GM18508 (cell line): Measurements from ENCODE around the gene MTRR.
"Not testable (repeated sequence)": the region's sequence is repeated elsewhere in the genome, so short reads cannot be mapped to it uniquely, and the experiment has no call there.

Source experiments
- ATAC-seq: cut with Tn5 transposase; IDR thresholded peaks from one replicate; pipeline ENCODE4 v1.9.1; 2021; ENCODE audit warnings: moderate number of reproducible peaks; ENCODE audit not compliant: insufficient read depth, unreplicated experiment

The MTRR gene

DNA sequence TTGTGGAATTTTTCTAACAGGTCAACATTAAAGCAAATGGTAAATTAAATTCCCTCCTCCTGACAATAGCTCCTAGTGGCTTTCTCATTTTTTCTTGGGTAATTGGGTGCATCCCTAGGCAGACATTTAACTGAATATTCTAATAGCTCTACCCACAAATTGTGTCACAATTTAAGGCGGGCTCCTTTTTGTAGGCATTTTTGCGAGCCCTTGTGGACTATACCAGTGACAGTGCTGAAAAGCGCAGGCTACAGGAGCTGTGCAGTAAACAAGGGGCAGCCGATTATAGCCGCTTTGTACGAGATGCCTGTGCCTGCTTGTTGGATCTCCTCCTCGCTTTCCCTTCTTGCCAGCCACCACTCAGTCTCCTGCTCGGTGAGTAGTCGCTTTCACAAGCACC lies 20.0 kb downstream of the MTRR start:
- ATAC-seq = no peak

DNA sequence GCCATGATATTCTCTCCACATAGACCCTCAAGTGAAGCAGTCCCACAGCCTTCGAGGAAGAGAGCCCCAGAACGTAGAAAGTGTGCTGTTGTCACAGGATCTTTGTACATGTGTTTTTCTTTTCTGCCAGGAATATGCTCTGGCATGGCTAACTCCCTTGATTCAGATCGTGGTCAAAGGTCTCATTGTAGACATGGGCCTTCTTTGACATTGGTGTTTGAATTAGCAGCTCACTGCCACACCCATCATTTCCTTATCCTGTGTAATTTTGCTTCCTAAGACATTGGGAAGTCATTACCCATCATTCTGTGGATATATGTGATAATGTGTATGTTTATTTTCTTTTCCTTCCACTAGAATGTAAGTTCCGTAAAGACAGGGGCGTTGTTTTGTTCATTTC lies 25.5 kb downstream of the MTRR start:
- ATAC-seq = no peak

DNA sequence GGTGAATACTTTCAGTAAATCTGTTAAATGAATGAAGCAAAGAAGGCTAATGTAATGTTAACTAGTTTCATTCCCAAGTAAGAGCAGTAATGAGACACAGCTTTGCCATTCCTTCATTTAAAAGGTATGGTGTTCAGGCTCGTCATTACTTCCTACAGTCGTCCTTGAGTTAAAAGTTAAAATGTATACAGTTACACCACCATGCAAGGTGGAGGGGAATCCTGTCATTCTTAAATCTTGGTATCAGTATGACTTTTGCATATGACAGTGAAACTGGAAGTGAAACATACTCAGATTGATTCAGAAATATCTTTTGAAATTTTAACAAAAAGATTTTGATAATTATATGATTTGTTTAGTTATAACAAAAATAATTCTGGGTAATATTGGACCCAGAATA lies 25.9 kb downstream of the MTRR start:
- peak; percentile 98 for ATAC-seq

DNA sequence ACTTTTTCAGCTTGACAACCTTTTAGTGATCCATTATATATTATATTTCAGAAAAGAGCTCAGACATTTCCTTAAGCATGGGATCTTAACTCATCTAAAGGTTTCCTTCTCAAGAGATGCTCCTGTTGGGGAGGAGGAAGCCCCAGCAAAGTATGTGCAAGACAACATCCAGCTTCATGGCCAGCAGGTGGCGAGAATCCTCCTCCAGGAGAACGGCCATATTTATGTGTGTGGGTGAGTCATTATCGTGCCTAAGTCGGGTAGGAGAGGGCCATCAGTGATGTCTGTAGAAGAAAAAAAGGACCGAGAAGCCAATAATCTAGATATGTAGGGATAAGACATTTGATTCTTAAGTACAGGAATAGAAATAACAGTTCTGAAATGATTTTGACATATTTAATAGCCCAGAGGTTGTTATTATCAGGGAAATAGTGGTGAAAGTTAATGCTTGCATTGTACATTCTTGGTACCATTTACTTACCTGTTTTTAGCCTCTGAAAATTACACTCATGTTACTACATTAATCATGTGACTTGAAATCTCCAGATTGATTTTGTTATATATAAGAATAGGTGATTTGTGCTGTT lies 28.2 kb downstream of the MTRR start:
- ATAC-seq = no peak

DNA sequence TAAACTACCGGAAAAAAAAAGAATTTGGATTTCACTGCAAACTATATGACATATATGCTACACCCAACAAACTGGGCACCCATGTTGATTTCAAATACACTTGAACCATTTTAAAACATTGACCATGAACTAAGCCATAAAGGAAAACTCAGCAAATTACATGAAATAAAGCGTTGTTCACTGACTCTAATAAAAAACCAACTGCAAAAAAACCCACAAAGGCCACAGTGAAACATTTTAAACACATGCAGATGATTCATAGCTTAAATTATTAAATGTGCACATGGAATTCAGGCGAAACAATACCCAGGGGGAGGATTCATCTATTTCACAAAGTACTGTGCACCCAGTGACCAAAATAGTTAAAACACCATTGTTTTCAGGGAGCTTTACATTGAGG lies 33.3 kb downstream of the MTRR start:
- no peak for ATAC-seq

DNA sequence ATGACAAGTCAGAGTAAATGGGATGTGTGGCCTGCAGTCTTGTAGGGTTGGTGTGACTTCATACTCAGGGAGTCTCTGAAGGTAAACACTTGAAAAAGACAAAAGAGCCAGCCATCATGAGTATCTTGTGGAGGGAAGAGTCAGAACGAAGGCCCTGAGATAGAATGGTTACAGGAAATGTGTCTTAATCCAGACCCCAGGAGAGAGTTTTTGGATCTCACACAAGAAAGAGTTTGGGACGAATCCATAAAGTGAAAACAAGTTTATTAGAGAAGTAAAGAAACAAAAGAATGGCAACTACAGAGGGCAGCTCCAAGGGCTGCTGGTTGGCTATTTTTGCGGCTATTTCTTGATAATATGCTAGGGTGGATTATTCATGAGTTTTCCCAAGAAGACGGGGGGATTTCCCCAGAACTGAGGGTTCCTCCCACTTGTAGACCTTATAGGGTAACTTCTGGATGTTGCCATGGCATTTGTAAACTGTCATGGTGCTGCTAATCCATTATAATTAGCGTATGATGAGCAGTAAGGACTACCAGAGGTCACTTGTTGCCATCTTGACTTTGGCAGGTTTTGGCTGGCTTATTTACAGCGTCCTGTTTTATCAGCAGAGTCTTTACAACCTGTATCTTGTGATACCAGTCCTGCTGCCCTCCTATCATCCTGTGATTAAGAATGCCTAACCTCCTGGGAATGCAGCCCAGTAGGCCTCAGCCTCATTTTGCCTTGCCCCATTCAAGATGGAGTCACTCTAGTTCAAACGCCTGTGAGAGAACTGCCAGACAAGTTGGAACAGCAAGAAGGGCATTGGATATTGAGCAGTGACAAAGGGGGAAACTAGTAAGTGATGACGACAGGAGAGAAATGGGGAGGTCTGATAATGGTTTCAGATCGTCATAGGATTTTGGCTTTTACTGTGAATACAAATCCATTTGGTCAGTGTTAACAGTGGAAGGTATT lies 34.0 kb downstream of the MTRR start:
- no peak for ATAC-seq

DNA sequence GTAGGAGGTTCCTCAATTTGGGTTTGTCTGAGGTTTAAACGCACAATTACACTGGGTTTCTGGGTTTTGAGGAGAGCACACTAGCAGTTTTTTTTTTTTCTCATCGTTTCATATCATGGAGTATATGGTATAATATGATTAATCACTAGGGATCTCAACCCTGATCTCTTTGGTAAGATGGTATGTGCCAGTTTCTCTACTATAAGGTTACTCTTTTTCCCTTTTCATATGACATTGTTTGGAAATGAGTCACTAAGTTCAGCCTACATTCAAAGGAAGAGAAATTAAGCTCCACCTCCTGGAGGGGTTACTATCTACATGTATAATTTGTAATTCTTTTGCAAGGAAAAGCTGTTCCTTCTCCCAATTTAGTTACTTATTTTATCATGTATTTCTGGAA lies 35.2 kb downstream of the MTRR start:
- ATAC-seq = peak; percentile 54

DNA sequence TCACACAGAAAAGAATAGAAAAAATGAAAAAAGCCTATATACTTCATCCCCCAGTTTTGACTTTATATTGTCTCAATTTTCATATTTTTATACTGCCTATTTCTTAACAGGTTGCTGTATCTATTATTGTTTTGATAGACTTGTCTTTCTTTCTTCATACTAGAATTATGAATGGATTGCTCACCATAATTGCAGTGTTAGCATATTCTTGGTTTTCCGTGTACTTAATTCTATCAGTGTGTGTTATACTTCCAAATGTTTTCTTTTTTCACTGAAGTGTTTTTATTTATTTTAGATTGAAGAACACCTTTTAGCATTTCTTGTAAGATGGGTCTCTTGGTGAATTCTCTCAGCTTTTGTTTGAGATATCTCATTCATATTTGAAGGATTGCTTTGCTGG lies 38.7 kb downstream of the MTRR start:
- ATAC-seq = no peak

DNA sequence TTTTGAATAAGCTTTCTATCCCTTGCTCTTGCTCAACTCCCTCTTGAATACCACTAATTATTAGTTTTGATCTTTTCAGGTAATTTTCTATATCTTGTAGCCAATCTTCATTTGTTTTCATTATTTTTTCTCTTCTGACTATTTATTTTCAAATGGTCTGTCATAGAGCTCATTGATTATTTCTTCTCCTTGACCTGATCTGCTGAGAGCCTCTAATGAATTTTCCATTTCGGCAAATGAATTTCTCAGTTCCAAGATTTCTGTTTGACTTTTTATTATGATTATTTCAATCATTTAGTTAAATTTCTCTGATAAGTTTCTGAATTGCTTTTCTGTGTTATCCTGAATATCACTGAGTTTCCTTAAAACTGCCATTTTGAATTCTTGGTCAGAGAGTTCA lies 39.4 kb downstream of the MTRR start:
- ATAC-seq = no peak

DNA sequence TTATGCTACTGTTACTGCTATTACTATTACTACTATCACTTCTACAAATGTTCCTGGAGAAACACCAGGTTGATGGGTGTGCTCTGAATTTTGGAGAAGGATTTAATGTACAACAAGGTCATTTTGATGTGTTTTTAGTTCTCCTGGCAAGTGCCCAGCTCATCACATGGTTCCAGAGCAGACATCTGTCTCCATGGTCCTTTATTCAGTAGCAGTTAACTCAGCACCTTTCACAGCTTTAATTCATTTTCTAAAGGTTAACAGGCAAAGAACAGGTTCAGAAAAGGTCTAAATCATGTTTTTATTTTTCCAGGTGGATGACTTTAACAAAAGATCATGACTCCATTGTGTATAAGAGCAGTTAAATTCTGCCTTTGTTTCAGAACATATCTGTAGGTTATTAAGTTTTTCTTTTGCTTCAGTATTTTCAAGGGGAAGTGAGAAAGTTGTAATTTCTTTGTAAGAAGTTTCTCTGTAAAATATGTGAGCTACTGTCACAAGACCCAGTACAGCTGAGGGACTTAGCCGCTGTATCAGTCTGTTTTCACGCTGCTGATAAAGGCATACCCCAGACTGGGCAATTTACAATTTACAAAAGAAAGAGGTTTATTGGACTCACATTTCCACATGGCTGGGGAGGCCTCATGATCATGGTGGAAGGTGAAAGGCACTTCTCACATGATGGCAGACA lies 41.9 kb downstream of the MTRR start:
- peak; percentile 61 for ATAC-seq

DNA sequence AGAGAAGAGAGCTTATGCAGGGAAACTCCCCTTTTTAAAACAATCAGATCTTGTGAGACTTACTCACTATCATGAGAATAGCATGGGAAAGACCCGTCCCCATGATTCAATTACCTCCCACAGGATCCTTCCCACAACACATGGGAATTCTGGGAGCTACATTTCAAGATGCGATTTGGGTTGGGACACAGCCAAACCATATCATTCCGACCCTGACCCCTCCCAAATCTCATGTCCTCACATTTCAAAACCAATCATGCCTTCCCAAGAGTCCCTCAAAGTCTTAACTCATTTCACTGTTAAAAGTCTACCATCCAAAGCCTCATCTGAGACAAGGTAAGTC lies 42.5 kb downstream of the MTRR start:
- not testable (repeated sequence) for ATAC-seq

DNA sequence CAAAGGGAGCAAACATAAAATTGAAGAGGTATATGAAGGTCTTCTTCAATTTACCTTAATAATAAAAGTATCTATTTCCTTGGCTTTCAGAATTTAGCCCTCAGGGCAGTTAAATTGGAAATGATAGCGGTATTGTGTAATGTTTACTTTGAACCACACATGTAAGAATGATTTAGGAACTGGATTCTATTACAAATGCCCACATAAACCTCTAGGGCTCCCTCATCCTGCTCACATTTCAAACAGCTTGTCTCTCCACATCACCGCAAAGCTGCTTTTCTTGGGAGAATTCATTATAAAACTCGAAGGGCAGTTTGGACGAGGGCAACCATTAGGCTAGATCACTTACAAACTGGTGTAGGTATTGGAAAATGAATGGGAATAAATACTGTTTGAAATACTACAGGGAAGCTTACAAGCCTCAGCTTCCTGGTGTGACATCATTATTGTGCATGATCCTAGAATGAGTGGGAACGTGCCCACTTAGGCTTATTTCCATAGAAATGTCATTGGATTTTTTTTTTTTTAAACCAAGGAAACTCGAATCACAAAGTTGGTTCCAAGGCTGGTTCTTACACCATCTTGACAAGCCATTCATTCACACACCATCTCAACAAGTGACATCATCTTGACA lies 47.3 kb downstream of the MTRR start:
- ATAC-seq = no peak

DNA sequence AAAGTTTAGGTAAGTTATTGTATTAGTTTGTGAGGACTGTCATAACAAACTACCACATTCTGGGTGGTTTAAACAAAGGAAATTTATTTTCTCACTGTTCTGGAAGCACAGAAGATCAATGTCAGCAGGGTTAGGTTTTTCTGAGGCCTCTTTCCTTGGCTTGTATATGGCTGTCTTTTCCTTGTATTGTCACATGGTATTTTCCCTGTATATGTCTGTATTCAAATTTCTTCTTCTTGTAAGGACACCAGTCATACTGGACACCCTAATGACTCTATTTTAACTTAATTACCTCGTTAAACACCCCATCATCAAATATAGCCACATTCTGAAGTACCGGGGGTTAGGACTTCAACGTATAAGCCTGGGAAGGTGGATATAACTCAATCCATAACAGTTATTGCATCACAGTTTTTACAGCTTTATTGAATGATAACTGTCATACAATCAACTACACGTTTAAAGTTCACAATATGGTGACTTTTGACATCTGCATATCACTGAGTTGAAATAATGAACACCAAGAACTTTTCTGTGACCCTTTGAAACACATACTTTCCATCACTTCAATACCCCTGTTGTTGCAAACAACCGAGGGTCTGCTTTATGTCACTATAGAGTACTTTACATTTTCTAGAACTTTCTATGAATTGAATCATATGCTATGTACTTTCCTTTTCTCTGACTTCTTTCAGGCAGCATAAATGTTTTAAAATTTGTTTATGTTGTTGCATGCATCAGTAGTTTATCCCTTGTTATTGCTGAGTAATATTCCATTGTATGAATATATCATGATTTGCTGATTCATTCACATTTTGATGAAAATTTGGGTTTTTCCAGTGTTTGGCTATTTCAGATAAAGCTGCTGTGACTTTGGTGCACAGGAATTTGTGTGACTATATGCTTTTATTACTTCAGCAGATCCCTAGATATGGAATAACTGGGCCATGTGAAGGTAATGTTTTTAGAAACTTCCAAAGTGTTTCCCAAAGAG lies 48.5 kb downstream of the MTRR start:
- ATAC-seq = no peak

DNA sequence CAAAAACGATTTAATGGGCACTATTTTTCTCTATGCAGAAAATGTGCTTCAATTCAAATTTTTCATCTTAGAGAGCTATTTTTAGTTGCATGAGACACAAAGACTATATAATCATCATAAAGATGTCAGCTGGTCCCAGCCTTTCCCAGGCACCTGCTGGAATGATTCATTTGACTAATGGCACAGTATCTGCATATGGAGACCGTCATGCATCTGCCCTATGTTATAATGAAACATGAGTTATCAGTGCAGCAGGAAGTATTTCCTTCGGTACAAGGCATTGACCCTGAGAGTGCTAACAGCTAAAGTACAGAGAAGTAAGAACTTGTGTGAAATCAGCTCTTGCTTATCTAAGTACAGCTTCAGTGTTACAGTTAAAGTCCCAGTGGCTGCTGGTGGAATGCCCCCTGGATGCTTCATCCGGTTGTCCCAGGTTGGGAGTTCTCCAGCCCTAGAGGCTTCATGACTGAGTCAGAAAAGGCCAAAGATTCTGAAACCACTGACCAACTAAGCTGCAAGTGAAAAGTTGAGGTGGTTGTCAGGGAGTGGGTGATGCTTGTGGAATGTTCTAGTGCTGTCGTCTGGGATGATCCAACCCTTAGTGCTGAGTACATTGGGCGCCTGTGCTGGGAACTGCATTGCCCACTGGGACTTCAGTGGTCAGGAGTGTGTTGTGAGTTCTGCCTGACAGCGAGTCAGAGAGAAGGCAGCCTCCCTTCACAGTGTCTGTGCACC lies 57.2 kb downstream of the MTRR start:
- ATAC-seq = no peak

DNA sequence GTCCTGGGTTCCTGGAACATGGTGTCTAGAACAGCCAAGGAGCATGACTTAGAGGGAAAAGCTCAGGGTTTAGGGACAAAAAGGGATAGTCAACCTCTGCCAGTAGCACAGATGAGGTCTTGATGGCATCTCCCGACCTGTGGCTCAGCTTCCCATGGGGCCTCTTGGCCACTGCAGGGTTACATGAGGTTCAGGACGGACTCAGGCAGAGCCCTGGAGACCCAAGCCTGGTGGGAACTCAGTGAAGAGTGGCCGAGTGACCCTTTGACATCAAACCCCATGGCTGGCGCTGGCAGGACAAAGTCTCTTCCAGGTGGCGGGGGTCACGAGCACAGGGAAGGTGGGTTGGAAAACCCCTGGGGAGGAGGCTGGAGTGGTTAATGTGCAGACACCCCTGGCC lies 57.8 kb downstream of the MTRR start:
- ATAC-seq = no peak

DNA sequence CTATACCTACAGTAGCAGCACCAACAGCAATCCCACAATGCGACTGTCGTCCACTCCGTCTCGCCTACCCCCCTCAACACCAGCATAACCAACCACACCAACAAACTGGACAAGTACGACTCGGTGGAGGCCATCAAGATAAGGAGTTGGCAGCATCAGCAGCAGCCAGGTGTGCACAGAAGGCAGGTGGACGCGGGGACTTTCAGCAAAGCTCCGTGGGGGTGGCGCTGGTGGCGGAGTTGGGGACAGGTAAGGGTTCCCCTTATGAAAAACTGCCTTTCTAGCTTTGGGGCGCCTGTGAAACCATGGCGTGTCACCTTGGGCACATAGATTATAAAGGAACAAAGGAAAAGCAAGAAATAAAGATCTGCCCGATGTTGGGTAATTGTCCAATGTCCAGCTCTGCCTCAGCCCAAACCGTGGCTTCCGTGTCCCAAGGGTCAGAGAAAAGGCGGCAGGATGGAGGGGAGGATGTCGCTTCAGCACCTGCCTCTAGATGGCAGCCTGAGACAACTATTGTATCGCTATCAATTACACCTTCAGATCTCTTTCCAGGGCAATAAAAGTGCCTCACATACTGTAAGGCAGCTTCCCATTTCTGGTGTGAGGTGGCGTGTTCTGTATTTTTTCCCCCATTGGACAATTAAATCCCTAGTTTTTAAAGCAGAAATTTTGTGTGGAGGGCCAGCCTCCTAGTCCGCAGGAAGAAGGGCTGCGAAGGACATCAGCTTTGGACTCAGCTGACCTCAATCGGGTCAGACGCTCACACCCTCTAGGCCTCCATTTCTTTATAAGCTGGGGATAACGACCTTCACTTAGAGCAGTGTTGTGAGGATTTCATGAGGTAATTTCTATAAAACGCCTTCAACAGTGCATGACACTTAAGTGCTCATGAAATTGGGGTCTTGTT lies 58.8 kb downstream of the MTRR start:
- peak; percentile 85 for ATAC-seq

DNA sequence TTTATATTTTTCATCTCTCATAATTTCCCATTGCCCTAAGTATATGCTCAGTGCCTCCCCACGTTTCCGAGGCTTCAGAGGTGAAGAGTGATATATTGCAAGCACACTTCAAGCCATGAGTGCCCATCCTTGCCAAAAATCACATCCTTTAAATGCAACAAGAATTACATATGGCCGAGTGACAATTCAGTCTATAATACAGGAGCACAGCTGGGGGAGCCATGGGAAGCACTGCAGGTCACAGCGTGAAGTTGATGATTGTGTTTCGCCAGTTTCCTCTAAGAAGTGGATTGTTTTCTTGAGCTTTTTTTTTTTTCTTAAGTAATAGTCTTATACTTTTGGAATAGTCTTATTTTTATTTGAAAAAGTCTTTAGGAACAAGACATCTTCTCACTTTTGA lies 61.1 kb downstream of the MTRR start:
- no peak for ATAC-seq

DNA sequence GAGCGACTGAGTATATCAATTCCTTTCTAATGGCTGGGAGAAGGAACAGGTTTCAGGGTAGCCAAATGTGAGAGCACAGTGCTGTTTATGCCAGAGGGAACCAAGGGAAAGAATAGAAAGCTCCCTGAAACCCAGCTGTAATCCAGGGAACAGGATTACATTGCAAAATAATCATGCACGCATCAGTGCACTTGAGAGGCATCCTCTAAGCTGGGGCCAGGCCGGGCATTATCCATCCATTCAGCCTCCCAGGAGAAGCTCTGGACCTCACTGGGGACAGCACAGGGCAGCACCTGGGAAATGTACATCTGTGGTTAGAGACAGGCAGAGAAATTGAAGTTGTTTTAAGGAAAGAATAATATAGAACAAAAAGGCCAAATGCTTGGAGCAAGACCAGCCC lies 72.7 kb downstream of the MTRR start:
- ATAC-seq = no peak
